ENCODE measurements around the gene CBR4. TPM values are rescaled to one million over a fixed set of nuclear protein-coding genes. Genes with fewer than 3 reads are reported as not detected.
A peak's percentile ranks its signal among the peaks of the same experiment; 100 is the strongest.

CBR4 gene
- total RNA-seq, 1 experiment from 2014 or later: 12.6 TPM

- Histone ChIP-seq H3K27ac (ENCODE audit: low read length) (no peak overlapping the region), H3K9ac (ENCODE audit: low read length) (no peak overlapping the region), H3K4me2 (ENCODE audit: low read length) (no peak overlapping the region), H3K79me2 (ENCODE audit: low read length) (no peaks in the 10 kb centered on the region), H4K20me1 (ENCODE audit: low read length) (no peaks in the 10 kb centered on the region), H2AFZ (ENCODE audit: low read length) (no peak overlapping the region), H3K4me1 (ENCODE audit: insufficient read depth, low read length) (peaks cover 28% of the 10 kb centered on the region), H3K36me3 (ENCODE audit: low read depth, low read length) (no peaks in the 10 kb centered on the region), H3K9me3 (ENCODE audit: low read length) (no peaks in the 10 kb centered on the region), H3K4me3 (ENCODE audit: low read length) (no peak overlapping the region), H3K27me3 (ENCODE audit: low read length) (no peaks in the 10 kb centered on the region), H3F3A (ENCODE audit: low read length, unreplicated experiment) (no peaks in the 10 kb centered on the region), H3K9me2 (replicated peaks; ENCODE audit: low read length) (no peaks in the 10 kb centered on the region)
- no peak for DNase-seq
- CTCF ChIA-PET: no interaction called here
- BruUV-seq (replicated peaks): no TSS peak
- no peak for ATAC-seq
- intact Hi-C loops (cut with micrococcal nuclease): no loop called here
- POLR2A ChIA-PET (ENCODE audit: unreplicated experiment): no interaction called here
- TF ChIP-seq EZH2 (IDR thresholded peaks at IDR 0.05; ENCODE audit: low read length, unreplicated experiment) (no peak), CTCF (conservative IDR thresholded peaks at IDR 0.05; ENCODE audit: low read depth, low read length) (no peak), EZH2phosphoT487 (IDR thresholded peaks at IDR 0.05; ENCODE audit: borderline replicate concordance, low read length) (no peak)
These were observed 23.0 kb upstream of the CBR4 start for GRCh38 chr4:169032883-169033645.

DNA sequence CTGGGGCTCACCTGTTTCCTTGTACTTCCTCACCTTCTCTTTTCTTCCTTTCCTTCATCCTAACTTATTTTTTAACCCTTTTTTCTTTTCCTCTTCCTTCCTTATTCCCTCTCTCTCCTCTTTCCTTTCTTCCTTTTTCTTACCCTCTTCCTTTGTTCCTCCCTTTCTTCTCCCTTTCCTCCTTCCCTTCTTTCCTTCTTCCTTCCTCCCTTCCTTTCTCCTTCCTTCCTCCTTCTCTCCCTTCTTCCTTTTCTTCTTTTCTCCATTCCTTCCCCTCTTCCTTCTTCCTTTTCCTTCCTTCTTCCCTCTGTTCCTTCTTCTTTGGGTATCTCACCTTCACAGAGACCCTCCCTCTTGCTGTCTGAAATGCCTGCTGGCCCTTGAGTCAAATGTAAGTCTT, 22.1 kb upstream of the CBR4 start:
- Histone ChIP-seq H3K9me3 (ENCODE audit: low read length) (no peaks in the 10 kb centered on the region), H3K27me3 (ENCODE audit: low read length) (no peaks in the 10 kb centered on the region), H3K4me1 (ENCODE audit: insufficient read depth, low read length) (peaks cover 23% of the 10 kb centered on the region), H3K9me2 (replicated peaks; ENCODE audit: low read length) (no peaks in the 10 kb centered on the region), H3K4me2 (ENCODE audit: low read length) (no peak overlapping the region), H3K9ac (ENCODE audit: low read length) (no peak overlapping the region), H4K20me1 (ENCODE audit: low read length) (no peaks in the 10 kb centered on the region), H3K27ac (ENCODE audit: low read length) (no peak overlapping the region), H3K4me3 (ENCODE audit: low read length) (no peak overlapping the region), H2AFZ (ENCODE audit: low read length) (no peak overlapping the region), H3F3A (ENCODE audit: low read length, unreplicated experiment) (no peaks in the 10 kb centered on the region), H3K36me3 (ENCODE audit: low read depth, low read length) (no peaks in the 10 kb centered on the region), H3K79me2 (ENCODE audit: low read length) (no peaks in the 10 kb centered on the region)
- no peak for ATAC-seq
- TF ChIP-seq CTCF (conservative IDR thresholded peaks at IDR 0.05; ENCODE audit: low read depth, low read length) (no peak), EZH2phosphoT487 (IDR thresholded peaks at IDR 0.05; ENCODE audit: borderline replicate concordance, low read length) (no peak), EZH2 (IDR thresholded peaks at IDR 0.05; ENCODE audit: low read length, unreplicated experiment) (no peak)
- ChIA-PET POLR2A (ENCODE audit: unreplicated experiment) (no interaction called here), CTCF (no interaction called here)
- no peak for DNase-seq
- BruUV-seq (replicated peaks): no TSS peak
- intact Hi-C loops (cut with micrococcal nuclease): no loop called here

DNA sequence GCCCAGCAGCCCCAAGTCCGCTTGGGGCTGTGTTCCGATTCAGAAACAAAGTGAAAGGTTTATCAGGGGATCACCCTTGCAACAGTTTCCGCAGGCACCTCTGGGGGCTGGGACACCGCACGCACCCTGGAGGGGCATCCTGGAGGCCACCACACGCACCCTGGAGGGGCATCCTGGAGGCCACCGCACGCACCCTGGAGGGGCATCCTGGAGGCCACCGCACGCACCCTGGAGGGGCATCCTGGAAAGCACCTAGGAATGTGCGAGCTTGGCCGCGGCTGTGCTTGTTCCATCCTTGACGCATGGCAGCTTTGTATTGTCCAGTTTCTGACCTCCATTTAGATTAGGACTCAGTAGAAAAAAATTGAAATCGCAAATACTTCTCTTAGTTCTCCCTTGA, 21.3 kb upstream of the CBR4 start:
- Histone ChIP-seq H3K4me2 (ENCODE audit: low read length) (peak overlapping the region; percentile 71; the same call in 1 of the 2 replicates), H3K4me3 (ENCODE audit: low read length) (no peak overlapping the region), H3K9me3 (ENCODE audit: low read length) (no peaks in the 10 kb centered on the region), H4K20me1 (ENCODE audit: low read length) (no peaks in the 10 kb centered on the region), H3F3A (ENCODE audit: low read length, unreplicated experiment) (no peaks in the 10 kb centered on the region), H3K27ac (ENCODE audit: low read length) (peak overlapping the region; percentile 64; the same call in 1 of the 2 replicates), H3K79me2 (ENCODE audit: low read length) (no peaks in the 10 kb centered on the region), H3K9ac (ENCODE audit: low read length) (no peak overlapping the region), H3K9me2 (replicated peaks; ENCODE audit: low read length) (no peaks in the 10 kb centered on the region), H3K4me1 (ENCODE audit: insufficient read depth, low read length) (peaks cover 17% of the 10 kb centered on the region), H3K27me3 (ENCODE audit: low read length) (no peaks in the 10 kb centered on the region), H3K36me3 (ENCODE audit: low read depth, low read length) (no peaks in the 10 kb centered on the region), H2AFZ (ENCODE audit: low read length) (no peak overlapping the region; the same call in 1 of the 2 replicates)
- TF ChIP-seq CTCF (conservative IDR thresholded peaks at IDR 0.05; ENCODE audit: low read depth, low read length) (no peak), EZH2 (IDR thresholded peaks at IDR 0.05; ENCODE audit: low read length, unreplicated experiment) (no peak), EZH2phosphoT487 (IDR thresholded peaks at IDR 0.05; ENCODE audit: borderline replicate concordance, low read length) (no peak)
- POLR2A ChIA-PET (ENCODE audit: unreplicated experiment): no interaction called here
- CTCF ChIA-PET: no interaction called here
- DNase-seq: no peak
- intact Hi-C loops (cut with micrococcal nuclease): no loop called here
- ATAC-seq: no peak
- no TSS peak for BruUV-seq (replicated peaks)

Data from PC-3 (cell line).